Measurements from ENCODE around the gene SLC49A3.

Gene SLC49A3

DNA sequence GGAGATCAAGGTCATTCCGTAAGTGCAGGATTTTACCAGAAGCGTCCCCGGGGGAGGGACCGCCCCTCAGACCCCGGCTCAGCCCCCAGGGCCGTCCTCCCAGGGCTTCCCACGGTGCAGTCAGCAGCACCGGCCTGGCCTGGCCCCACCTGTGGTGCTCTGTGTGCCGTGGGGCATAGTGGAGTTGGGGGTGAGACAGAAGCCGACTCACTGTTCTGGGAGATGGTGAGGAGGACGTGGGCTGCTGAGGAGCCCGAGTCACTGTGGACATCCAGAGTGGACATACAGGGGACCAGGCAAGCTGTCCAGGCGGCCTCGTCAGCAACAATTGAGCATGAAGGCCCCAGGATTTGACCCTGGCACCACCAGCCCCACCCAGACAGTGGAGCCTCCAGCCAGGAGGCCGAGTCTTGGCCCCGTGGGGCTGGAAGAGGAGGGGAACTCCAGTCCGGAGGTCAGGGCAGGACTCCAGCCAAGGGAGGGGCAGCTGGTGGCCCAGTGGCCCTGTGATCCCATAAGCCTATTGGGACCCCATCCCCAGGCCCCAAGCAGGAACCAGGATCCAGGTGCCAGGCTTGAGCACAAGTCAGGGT lies 34.0 kb downstream of the SLC49A3 start:
- TF ChIP-seq, protein P1, sequence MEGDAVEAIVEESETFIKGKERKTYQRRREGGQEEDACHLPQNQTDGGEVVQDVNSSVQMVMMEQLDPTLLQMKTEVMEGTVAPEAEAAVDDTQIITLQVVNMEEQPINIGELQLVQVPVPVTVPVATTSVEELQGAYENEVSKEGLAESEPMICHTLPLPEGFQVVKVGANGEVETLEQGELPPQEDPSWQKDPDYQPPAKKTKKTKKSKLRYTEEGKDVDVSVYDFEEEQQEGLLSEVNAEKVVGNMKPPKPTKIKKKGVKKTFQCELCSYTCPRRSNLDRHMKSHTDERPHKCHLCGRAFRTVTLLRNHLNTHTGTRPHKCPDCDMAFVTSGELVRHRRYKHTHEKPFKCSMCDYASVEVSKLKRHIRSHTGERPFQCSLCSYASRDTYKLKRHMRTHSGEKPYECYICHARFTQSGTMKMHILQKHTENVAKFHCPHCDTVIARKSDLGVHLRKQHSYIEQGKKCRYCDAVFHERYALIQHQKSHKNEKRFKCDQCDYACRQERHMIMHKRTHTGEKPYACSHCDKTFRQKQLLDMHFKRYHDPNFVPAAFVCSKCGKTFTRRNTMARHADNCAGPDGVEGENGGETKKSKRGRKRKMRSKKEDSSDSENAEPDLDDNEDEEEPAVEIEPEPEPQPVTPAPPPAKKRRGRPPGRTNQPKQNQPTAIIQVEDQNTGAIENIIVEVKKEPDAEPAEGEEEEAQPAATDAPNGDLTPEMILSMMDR (IDR thresholded peaks at IDR 0.05; ENCODE audit: poor library complexity, severe bottlenecking): no peak
- Histone ChIP-seq H3K9me3 (ENCODE audit: severe bottlenecking) (no peaks in the 10 kb centered on the region), H3K27me3 (ENCODE audit: insufficient read depth, poor library complexity, severe bottlenecking) (peaks cover 7% of the 10 kb centered on the region), H3K36me3 (ENCODE audit: low read depth) (no peaks in the 10 kb centered on the region), H3K4me1 (ENCODE audit: insufficient read depth, poor library complexity, severe bottlenecking) (no peaks in the 10 kb centered on the region), H3K27ac (ENCODE audit: poor library complexity, severe bottlenecking) (no peak overlapping the region), H3K4me3 (ENCODE audit: severe bottlenecking) (no peak overlapping the region)
- ATAC-seq (ENCODE audit: low read depth) (no peak), DNase-seq (ENCODE audit: low spot score) (peak; percentile 44)

DNA sequence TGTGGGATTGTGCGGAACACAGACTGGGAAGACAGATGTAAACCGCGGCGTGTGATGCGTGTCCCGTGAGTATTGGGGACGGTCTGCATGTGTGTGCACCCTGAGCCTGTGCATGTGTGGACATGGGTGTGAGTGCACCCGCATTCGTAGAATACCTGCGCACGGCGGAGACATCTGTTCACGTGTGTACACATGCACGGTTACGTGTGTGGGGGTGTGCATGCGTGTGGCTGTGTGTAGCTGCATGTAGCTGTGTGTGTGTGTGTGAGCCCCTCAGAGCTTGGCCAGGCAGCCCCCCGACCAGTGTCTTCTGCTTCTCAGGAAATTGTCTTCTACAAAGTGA lies 34.5 kb downstream of the SLC49A3 start:
- Histone ChIP-seq H3K36me3 (ENCODE audit: low read depth) (no peaks in the 10 kb centered on the region), H3K4me3 (ENCODE audit: severe bottlenecking) (no peak overlapping the region), H3K27me3 (ENCODE audit: insufficient read depth, poor library complexity, severe bottlenecking) (peaks cover 7% of the 10 kb centered on the region), H3K27ac (ENCODE audit: poor library complexity, severe bottlenecking) (no peak overlapping the region), H3K4me1 (ENCODE audit: insufficient read depth, poor library complexity, severe bottlenecking) (no peaks in the 10 kb centered on the region), H3K9me3 (ENCODE audit: severe bottlenecking) (no peaks in the 10 kb centered on the region)
- no peak for ATAC-seq (ENCODE audit: low read depth)
- TF ChIP-seq, protein P1 (IDR thresholded peaks at IDR 0.05; ENCODE audit: poor library complexity, severe bottlenecking): no peak
- no peak for DNase-seq (ENCODE audit: low spot score)

DNA sequence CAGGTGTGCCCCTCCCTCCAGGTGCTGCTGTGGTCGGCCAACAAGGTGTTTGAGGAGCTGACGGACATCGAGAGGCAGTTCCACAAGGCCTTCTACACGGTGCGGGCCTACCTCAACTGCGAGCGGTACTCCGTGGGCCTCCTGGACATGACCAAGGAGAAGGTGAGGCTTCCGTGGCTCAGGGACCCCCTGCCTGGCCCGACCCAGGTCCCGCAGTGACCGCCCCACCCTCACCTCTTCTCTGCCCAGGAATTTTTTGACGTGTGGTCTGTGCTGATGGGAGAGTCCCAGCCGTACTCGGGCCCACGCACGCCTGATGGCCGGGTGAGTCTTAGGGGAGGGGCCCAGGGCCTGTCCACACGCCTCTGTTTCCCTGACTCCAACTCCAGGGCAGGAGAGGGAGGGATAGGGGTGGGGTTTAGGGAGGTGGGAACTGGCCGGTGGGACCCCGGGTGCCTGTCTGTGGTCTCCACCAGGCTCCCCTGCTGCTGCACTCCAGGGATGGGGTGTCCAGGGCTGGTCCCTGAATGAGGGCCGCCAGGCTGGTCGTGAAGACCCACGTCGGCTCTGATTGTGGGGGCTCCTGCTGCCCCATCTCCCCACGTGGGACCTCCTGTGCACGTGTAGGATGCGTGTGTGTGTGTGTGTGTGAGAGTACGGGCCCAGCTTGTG lies 35.0 kb downstream of the SLC49A3 start:
- no peaks in the 10 kb centered on the region for H3K9me3 ChIP-seq (ENCODE audit: severe bottlenecking)
- DNase-seq (ENCODE audit: low spot score) (peak; percentile 53), ATAC-seq (ENCODE audit: low read depth) (no peak)
- H3K4me3 ChIP-seq (ENCODE audit: severe bottlenecking): no peak overlapping the region
- no peaks in the 10 kb centered on the region for H3K36me3 ChIP-seq (ENCODE audit: low read depth)
- no peaks in the 10 kb centered on the region for H3K4me1 ChIP-seq (ENCODE audit: insufficient read depth, poor library complexity, severe bottlenecking)
- H3K27me3 ChIP-seq (ENCODE audit: insufficient read depth, poor library complexity, severe bottlenecking): peaks cover 7% of the 10 kb centered on the region
- TF ChIP-seq, protein P1 (IDR thresholded peaks at IDR 0.05; ENCODE audit: poor library complexity, severe bottlenecking): no peak
- no peak overlapping the region for H3K27ac ChIP-seq (ENCODE audit: poor library complexity, severe bottlenecking)

DNA sequence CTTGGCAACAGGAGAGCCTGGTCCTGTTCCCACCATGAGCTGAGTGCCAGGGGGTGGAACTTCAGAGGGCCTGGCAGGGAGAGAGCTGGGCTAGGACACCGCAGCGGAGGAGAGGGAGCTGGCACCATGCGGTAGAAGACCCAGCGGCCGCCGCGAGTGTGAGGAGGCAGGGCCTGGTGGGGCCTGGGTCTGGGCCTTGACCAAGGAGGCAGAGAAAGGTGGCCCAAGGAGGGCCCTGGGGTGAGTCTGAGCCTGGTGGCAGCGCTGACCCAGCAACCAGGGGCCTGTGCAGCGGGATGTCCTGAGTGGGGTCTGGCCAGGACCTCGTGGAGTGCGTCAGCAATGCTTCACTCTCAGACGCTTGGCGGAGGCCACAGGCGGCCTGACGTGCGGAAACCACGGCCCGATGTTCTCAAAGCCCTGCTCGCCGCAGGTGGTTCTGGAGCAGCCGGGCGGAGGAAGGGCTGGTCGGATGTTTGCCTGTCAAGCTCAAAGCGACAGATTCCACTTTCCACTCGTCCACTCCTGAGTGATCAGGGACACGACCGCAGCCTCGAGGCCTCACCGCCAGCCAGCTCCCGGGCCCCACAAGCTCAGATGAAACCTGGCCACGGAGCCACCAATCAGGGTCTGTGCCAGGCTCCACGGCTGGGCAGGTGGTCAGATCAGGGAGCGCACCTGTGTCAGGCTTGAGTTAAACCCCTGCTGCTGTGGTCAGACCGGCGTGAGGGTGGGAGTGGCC lies 35.7 kb downstream of the SLC49A3 start:
- TF ChIP-seq, protein P1 (IDR thresholded peaks at IDR 0.05; ENCODE audit: poor library complexity, severe bottlenecking): no peak
- H3K27me3 ChIP-seq (ENCODE audit: insufficient read depth, poor library complexity, severe bottlenecking): peaks cover 7% of the 10 kb centered on the region
- DNase-seq (ENCODE audit: low spot score): peak; percentile 59

More for the DNA sequence above, 35.7 kb downstream of the SLC49A3 start:
- Histone ChIP-seq H3K4me1 (ENCODE audit: insufficient read depth, poor library complexity, severe bottlenecking) (no peaks in the 10 kb centered on the region), H3K4me3 (ENCODE audit: severe bottlenecking) (no peak overlapping the region), H3K36me3 (ENCODE audit: low read depth) (no peaks in the 10 kb centered on the region), H3K9me3 (ENCODE audit: severe bottlenecking) (no peaks in the 10 kb centered on the region), H3K27ac (ENCODE audit: poor library complexity, severe bottlenecking) (no peak overlapping the region)
- no peak for ATAC-seq (ENCODE audit: low read depth)

All from RWPE2 (cell line).